Measurements from ENCODE around the gene ADIPOR1.

DNA sequence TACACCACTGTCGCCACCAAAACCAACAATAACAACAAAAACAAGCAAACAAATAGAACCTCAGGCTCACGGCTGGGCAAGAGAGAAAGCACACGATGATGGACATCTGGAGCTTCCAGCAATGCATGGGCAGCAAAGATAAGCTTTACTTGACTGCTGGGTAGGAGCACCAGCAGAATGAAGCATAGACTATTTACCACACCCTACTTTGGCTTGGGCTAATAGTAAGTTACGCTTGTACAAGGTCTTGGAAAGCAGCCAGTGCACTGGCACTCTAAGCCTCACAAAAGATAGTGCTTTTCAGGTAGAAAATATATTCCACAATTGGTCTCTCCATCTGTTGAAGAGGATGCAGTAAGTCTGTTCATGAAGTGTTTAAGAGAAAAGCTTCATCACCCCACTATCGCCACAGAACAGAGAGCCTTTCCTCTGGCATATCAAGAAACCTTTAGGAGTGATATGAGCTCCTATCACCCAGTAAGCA is 13.6 kb downstream of the ADIPOR1 start:
- TF ChIP-seq POLR2AphosphoS5 (IDR thresholded peaks at IDR 0.05; ENCODE audit: borderline replicate concordance, low read depth, low read length) (no peak), EZH2 (IDR thresholded peaks at IDR 0.05) (no peak)

All from SK-N-MC (cell line).